GM23248 (cell line): Measurements from ENCODE around the gene TARS1. TPM values are rescaled to one million over a fixed set of nuclear protein-coding genes. Genes with fewer than 3 reads are reported as not detected.

Experiments
- DNase-seq: peaks from one replicate; pipeline ENCODE4 v3.0.0-alpha.2; 2015
- H2AFZ ChIP-seq: fragments of 200-600 bp; sonication (generic); 2 replicates; pipeline ENCODE4 v1.6.1; 2016; ENCODE audit warnings: antibody characterized with exemption
- H3F3A ChIP-seq: fragments of 200-600 bp; sonication (generic); 2 replicates; pipeline ENCODE4 v1.6.1; 2016; ENCODE audit warnings: mild to moderate bottlenecking, antibody characterized with exemption, mixed run types; ENCODE audit not compliant: insufficient read depth
- H3K27ac ChIP-seq: fragments of 200-600 bp; sonication (generic); 2 replicates; pipeline ENCODE4 v1.5.1; 2016; ENCODE audit warnings: mild to moderate bottlenecking
- H3K27me3 ChIP-seq: fragments of 200-600 bp; sonication (generic); replicated peaks from 2 replicates; pipeline ENCODE4 v1.6.1; 2016; ENCODE audit warnings: mild to moderate bottlenecking; ENCODE audit not compliant: insufficient read depth
- H3K36me3 ChIP-seq: fragments of 200-600 bp; sonication (generic); 2 replicates; pipeline ENCODE4 v1.6.1; 2016; ENCODE audit warnings: low read depth, mild to moderate bottlenecking
- H3K4me1 ChIP-seq: fragments of 200-600 bp; sonication (generic); 2 replicates; pipeline ENCODE4 v1.6.1; 2016; ENCODE audit warnings: mild to moderate bottlenecking; ENCODE audit not compliant: insufficient read depth
- H3K4me2 ChIP-seq: fragments of 200-600 bp; sonication (generic); one replicate; pipeline ENCODE4 v1.6.1; 2016; ENCODE audit warnings: mild to moderate bottlenecking; ENCODE audit not compliant: unreplicated experiment
- H3K4me3 ChIP-seq: fragments of 200-600 bp; sonication (generic); 2 replicates; pipeline ENCODE4 v1.5.1; 2016; ENCODE audit warnings: mild to moderate bottlenecking
- H3K79me2 ChIP-seq: fragments of 200-600 bp; sonication (generic); 2 replicates; pipeline ENCODE4 v1.6.1; 2016; ENCODE audit warnings: mild to moderate bottlenecking; ENCODE audit not compliant: insufficient read depth
- H3K9ac ChIP-seq: fragments of 200-600 bp; sonication (generic); 2 replicates; pipeline ENCODE4 v1.6.1; 2016; ENCODE audit warnings: mild to moderate bottlenecking
- H3K9me2 ChIP-seq: fragments of 200-600 bp; sonication (generic); 2 replicates; pipeline ENCODE4 v1.6.1; 2016; ENCODE audit warnings: mixed run types, mild to moderate bottlenecking, moderate library complexity; ENCODE audit not compliant: insufficient read depth
- H3K9me3 ChIP-seq: fragments of 200-600 bp; sonication (generic); one replicate; pipeline ENCODE4 v1.6.1; 2017; ENCODE audit warnings: low read depth
- H4K20me1 ChIP-seq: fragments of 200-600 bp; sonication (generic); 2 replicates; pipeline ENCODE4 v1.6.0; 2016; ENCODE audit not compliant: insufficient read depth
- EZH2 ChIP-seq: fragments of 200-600 bp; sonication (generic); IDR thresholded peaks from 2 replicates; pipeline ENCODE4 v1.6.1; 2018; ENCODE audit warnings: antibody characterized with exemption, mild to moderate bottlenecking; ENCODE audit not compliant: insufficient read depth, poor library complexity, severe bottlenecking
- EZH2phosphoT487 ChIP-seq: fragments of 200-600 bp; sonication (generic); IDR thresholded peaks from 2 replicates; pipeline ENCODE4 v1.6.1; 2018; ENCODE audit warnings: antibody characterized with exemption, moderate library complexity, mild to moderate bottlenecking, low read depth; ENCODE audit not compliant: insufficient read depth
- WGBS, 2 experiments: methylation state at CpG; one replicate each; pipeline ENCODE4 v1.1.6; 2015 to 2017; ENCODE audit warnings: low lambda C conversion rate in 2 of 2, low coverage in 1 of 2; ENCODE audit errors: missing lambda C conversion rate in 2 of 2; 5-methylcytosine and 5-hydroxymethylcytosine counted together
- in situ Hi-C: fragments of 300-500 bp; cut with MboI; formaldehyde crosslinking; loops from 2 replicates; pipeline ENCODE4 v1.15.0; 2020
- polyA plus RNA-seq: library from polyadenylated mRNA; unstranded; fragments of >200 nt; fragmentation: Nextera tagmentation; extraction: Ambion mirVana; gene quantifications from 2 replicates; pipeline ENCODE4 v1.2.1, GENCODE V29; 2016
- total RNA-seq: library from RNA; depleted of rRNA; stranded (reverse); fragments of >200 nt; shearing (Covaris generic); gene quantifications from 2 replicates; pipeline ENCODE4 v1.2.3, GENCODE V29; 2014

The TARS1 gene
- total and polyA plus RNA-seq, 2 experiments from 2014 or later, result 244 to 268 TPM

DNA sequence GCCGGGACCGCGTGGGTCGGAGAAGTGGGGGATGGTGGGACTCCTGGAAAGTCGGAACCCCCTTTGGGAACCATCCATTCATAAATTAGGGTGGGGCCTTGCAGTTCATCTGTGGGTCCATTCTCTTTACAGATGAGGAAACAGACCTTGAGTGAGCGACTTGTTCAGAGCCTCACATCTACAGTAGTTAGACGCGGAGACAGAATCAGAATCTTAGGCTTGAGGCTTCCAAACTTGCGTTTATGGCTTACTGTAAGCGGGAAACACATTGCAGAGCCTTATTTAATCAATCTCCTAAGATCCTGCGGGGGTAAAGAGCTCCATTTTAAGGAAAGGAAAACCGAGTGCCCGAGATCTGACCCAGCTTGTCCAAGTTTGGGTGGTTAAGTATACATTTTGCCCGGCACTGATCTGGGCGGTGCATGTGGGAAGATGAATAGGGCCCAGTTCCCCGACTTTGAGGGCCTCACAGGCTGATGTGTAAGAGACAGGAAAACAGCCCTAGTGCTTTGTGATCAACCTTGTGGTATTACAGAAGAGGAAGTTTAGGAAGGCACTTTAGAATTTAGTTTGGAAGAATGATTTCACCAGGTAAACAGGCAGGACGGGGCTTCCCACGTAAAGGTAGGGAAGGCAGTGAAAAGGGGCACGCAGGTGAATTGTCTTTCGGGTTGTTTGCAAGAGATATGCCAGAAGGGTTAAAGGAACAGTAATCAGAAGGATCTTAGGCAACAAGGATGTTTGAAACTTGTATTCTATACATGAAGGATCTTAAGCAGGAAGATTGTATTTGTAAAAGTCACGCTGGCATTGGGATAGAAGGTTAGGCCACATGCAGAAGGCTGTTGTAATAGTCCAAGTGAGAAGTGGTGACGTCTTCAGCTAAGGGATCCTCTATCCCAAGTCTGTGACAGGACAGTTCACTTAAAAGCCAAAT is 744 bp downstream of the TARS1 start:
- Histone ChIP-seq H3K79me2 (peaks cover 79% of the 10 kb centered on the region), H3K9ac (peak overlapping the region; percentile 92), H3K4me3 (peak overlapping the region; percentile 94), H3F3A (peaks cover 28% of the 10 kb centered on the region), H4K20me1 (peaks cover 12% of the 10 kb centered on the region), H3K9me2 (no peaks in the 10 kb centered on the region), H3K36me3 (peaks cover 20% of the 10 kb centered on the region), H3K9me3 (no peaks in the 10 kb centered on the region), H3K4me2 (peak overlapping the region; percentile 89), H2AFZ (peak overlapping the region; percentile 73), H3K4me1 (peaks cover 35% of the 10 kb centered on the region), H3K27ac (peak overlapping the region; percentile 95), H3K27me3 (no peaks in the 10 kb centered on the region)
- peak; percentile 83 for DNase-seq
- TF ChIP-seq EZH2phosphoT487 (no peak), EZH2 (no peak)
- 3 to 4% methylated on average over 21 to 22 of the region's 22 CpGs for WGBS, 2 experiments
- in situ Hi-C loops, result no loop called here

DNA sequence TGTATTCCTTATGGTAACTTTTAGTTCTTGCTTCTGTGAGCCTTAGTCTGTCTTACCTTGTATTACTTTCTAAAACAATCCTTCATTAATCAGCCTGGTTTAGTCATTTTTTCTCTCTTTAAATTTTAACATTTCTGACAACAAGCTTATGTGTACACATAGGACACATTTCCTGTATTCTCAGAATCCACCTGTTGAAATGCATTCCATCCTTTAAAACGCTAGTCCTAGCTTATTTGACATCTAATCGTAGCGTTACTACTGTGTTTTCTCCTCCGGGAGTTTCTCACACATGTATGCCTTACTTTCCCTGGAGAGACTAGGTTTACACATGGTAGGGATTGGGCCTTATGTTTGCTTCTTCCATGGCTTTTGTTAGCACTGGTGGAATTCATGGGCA is 3.8 kb downstream of the TARS1 start:
- DNase-seq, result no peak
- Histone ChIP-seq H3K9ac (no peak overlapping the region), H3K4me1 (peaks cover 29% of the 10 kb centered on the region), H3K9me3 (no peaks in the 10 kb centered on the region), H3K4me2 (peak overlapping the region; percentile 50), H2AFZ (no peak overlapping the region), H3K9me2 (no peaks in the 10 kb centered on the region), H3K27me3 (no peaks in the 10 kb centered on the region), H4K20me1 (peaks cover 16% of the 10 kb centered on the region), H3K4me3 (peak overlapping the region; percentile 39), H3F3A (peaks cover 25% of the 10 kb centered on the region), H3K36me3 (peaks cover 45% of the 10 kb centered on the region), H3K79me2 (peaks cover 87% of the 10 kb centered on the region), H3K27ac (no peak overlapping the region)
- in situ Hi-C loops, result no loop called here
- no peak for TF ChIP-seq EZH2phosphoT487
- TF ChIP-seq EZH2, result no peak
- WGBS, 2 experiments, result 81 to 85% methylated on average over 4 of the region's 4 CpGs

DNA sequence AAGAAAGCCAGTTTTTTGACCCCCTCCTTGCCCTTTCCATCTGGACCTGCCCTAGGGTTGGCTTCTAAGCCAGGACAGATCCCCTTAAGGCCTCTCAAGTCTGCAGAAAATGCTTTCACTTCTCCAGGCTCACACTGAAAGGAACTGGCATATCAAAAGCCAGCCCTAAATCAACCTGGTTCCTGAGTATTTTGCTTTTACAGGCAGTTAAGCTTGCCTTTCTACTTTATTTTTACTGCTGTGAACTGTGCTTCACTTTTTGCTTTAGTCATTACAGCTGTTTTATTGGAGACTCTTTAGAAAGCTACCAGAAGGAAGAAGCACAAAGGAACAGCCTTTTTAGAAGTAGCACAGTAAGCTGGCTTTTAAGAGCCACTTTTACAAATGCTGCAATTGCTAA is 5.0 kb downstream of the TARS1 start:
- no peak for TF ChIP-seq EZH2
- TF ChIP-seq EZH2phosphoT487, result no peak
- Histone ChIP-seq H3K36me3 (peaks cover 58% of the 10 kb centered on the region), H3K4me1 (peaks cover 28% of the 10 kb centered on the region), H3K9ac (no peak overlapping the region), H3K27ac (no peak overlapping the region), H3K4me3 (no peak overlapping the region), H3K9me3 (no peaks in the 10 kb centered on the region), H3F3A (peaks cover 17% of the 10 kb centered on the region), H4K20me1 (peaks cover 16% of the 10 kb centered on the region), H3K9me2 (no peaks in the 10 kb centered on the region), H3K27me3 (no peaks in the 10 kb centered on the region), H2AFZ (no peak overlapping the region), H3K4me2 (no peak overlapping the region), H3K79me2 (peaks cover 96% of the 10 kb centered on the region)
- no peak for DNase-seq
- in situ Hi-C loops, result no loop called here

DNA sequence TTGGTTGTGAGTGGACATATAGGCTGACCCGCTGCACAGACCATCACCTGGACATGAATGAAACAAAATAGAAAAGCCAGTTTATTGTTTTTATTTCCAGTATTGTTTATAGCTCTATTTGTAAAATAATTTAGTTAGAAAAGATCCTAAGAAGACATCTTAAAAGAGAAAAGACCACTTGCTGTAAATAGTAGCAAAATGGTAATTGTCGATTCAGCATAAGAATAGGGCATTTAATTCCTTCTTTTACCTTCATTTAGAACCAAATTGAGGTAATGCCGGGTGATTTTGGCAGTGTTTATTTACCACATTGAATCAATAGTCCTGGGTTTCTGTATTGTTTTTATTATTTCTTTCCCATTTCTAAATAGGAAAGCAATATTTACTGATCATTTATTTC is 7.4 kb downstream of the TARS1 start:
- no peak overlapping the region for H3K9ac ChIP-seq
- no peaks in the 10 kb centered on the region for H3K9me2 ChIP-seq
- 71 to 72% methylated on average over 3 of the region's 3 CpGs for WGBS, 2 experiments
- H2AFZ ChIP-seq, result no peak overlapping the region
- no peak overlapping the region for H3K4me2 ChIP-seq
- no peaks in the 10 kb centered on the region for H3F3A ChIP-seq
- peaks cover 65% of the 10 kb centered on the region for H3K36me3 ChIP-seq
- peaks cover 99% of the 10 kb centered on the region for H3K79me2 ChIP-seq
- no peaks in the 10 kb centered on the region for H3K27me3 ChIP-seq
- H3K27ac ChIP-seq, result no peak overlapping the region
- H3K4me3 ChIP-seq, result no peak overlapping the region
- H3K4me1 ChIP-seq, result peaks cover 17% of the 10 kb centered on the region
- H3K9me3 ChIP-seq, result no peaks in the 10 kb centered on the region
- DNase-seq, result no peak
- in situ Hi-C loops, result no loop called here
- H4K20me1 ChIP-seq, result peaks cover 16% of the 10 kb centered on the region
- no peak for TF ChIP-seq EZH2
- TF ChIP-seq EZH2phosphoT487, result no peak
